Central memory CD8-positive, alpha-beta T cell (primary cell): ENCODE data around the gene KLF9.

Source experiments
- ATAC-seq: fragments of 150-1000 bp; cut with Tn5 transposase; replicated peaks from 2 replicates; pipeline ENCODE4 v1.10.0; 2022; ENCODE audit warnings: mild to moderate bottlenecking, moderate FRiP score, moderate number of reproducible peaks; ENCODE audit not compliant: poor library complexity, severe bottlenecking; ENCODE audit errors: extremely low read depth
- DNase-seq, 2 donors: peaks; one replicate each; pipeline ENCODE4 v3.0.0; 2021; ENCODE audit warnings: low spot score in 2 of 2
- H3K27ac Mint-ChIP-seq: one replicate; pipeline ENCODE4 v1.8.0; 2022; ENCODE audit warnings: low read depth, mild to moderate bottlenecking, moderate library complexity, mixed read lengths
- H3K27me3 Mint-ChIP-seq: one replicate; pipeline ENCODE4 v1.8.0; 2022; ENCODE audit warnings: mixed read lengths
- H3K36me3 Mint-ChIP-seq: one replicate; pipeline ENCODE4 v1.8.0; 2022; ENCODE audit warnings: mild to moderate bottlenecking, moderate library complexity, mixed read lengths; ENCODE audit not compliant: insufficient read depth
- H3K4me1 Mint-ChIP-seq: one replicate; pipeline ENCODE4 v1.8.0; 2022; ENCODE audit warnings: mixed read lengths
- H3K4me3 Mint-ChIP-seq: one replicate; pipeline ENCODE4 v1.8.0; 2022; ENCODE audit warnings: mild to moderate bottlenecking, moderate library complexity, mixed read lengths
- H3K9me3 Mint-ChIP-seq: one replicate; pipeline ENCODE4 v1.8.0; 2022; ENCODE audit warnings: mixed read lengths

KLF9 gene

GRCh38 chr9:70419556-70420440 is 5.3 kb upstream of the KLF9 start:
- Mint-ChIP-seq H3K4me1 (peaks cover 28% of the 10 kb centered on the region), H3K27me3 (no peaks in the 10 kb centered on the region), H3K9me3 (no peaks in the 10 kb centered on the region), H3K27ac (peak overlapping the region; percentile 99), H3K36me3 (peaks cover 18% of the 10 kb centered on the region), H3K4me3 (peak overlapping the region; percentile 91)
- peak; percentile 71 to 82 for DNase-seq
- peak; percentile 73 for ATAC-seq

- H3K4me3 Mint-ChIP-seq: peak overlapping the region; percentile 91
- no peaks in the 10 kb centered on the region for H3K9me3 Mint-ChIP-seq
- peaks cover 36% of the 10 kb centered on the region for H3K4me1 Mint-ChIP-seq
- peak overlapping the region; percentile 99 for H3K27ac Mint-ChIP-seq
- ATAC-seq: peak; percentile 45
- peaks cover 22% of the 10 kb centered on the region for H3K36me3 Mint-ChIP-seq
- H3K27me3 Mint-ChIP-seq: no peaks in the 10 kb centered on the region
- peak; percentile 63 to 72 for DNase-seq
Measured at GRCh38 chr9:70418822-70419555, 4.5 kb upstream of the KLF9 start.

- ATAC-seq (no peak), DNase-seq (no peak)
- Mint-ChIP-seq H3K4me1 (peaks cover 44% of the 10 kb centered on the region), H3K9me3 (no peaks in the 10 kb centered on the region), H3K36me3 (peaks cover 47% of the 10 kb centered on the region), H3K27ac (no peak overlapping the region), H3K4me3 (no peak overlapping the region), H3K27me3 (no peaks in the 10 kb centered on the region)
Measured at GRCh38 chr9:70415476-70415875, 1.0 kb upstream of the KLF9 start.

- DNase-seq: no peak
- peak overlapping the region; percentile 100 for H3K27ac Mint-ChIP-seq
- peaks cover 45% of the 10 kb centered on the region for H3K36me3 Mint-ChIP-seq
- no peak overlapping the region for H3K4me3 Mint-ChIP-seq
- no peak for ATAC-seq
- peaks cover 48% of the 10 kb centered on the region for H3K4me1 Mint-ChIP-seq
- H3K27me3 Mint-ChIP-seq: no peaks in the 10 kb centered on the region
- no peaks in the 10 kb centered on the region for H3K9me3 Mint-ChIP-seq
Measured at GRCh38 chr9:70415041-70415440, 584 bp upstream of the KLF9 start.

GRCh38 chr9:70413464-70413798 is 1.0 kb downstream of the KLF9 start:
- Mint-ChIP-seq H3K4me3 (peak overlapping the region; percentile 97), H3K36me3 (peaks cover 34% of the 10 kb centered on the region), H3K9me3 (no peaks in the 10 kb centered on the region), H3K27me3 (no peaks in the 10 kb centered on the region), H3K4me1 (peaks cover 48% of the 10 kb centered on the region), H3K27ac (peak overlapping the region; percentile 100)
- DNase-seq: no peak
- ATAC-seq: peak; percentile 39

GRCh38 chr9:70412832-70413463 is 1.5 kb downstream of the KLF9 start:
- peaks cover 52% of the 10 kb centered on the region for H3K4me1 Mint-ChIP-seq
- H3K36me3 Mint-ChIP-seq: peaks cover 33% of the 10 kb centered on the region
- H3K27me3 Mint-ChIP-seq: no peaks in the 10 kb centered on the region
- peak overlapping the region; percentile 97 for H3K4me3 Mint-ChIP-seq
- H3K9me3 Mint-ChIP-seq: no peaks in the 10 kb centered on the region
- H3K27ac Mint-ChIP-seq: peak overlapping the region; percentile 100
- ATAC-seq: no peak
- DNase-seq: peak in 1 of 2 donors; percentile 16

GRCh38 chr9:70411930-70412831 is 2.3 kb downstream of the KLF9 start:
- Mint-ChIP-seq H3K4me3 (peak overlapping the region; percentile 97), H3K36me3 (peaks cover 33% of the 10 kb centered on the region), H3K9me3 (no peaks in the 10 kb centered on the region), H3K4me1 (peaks cover 60% of the 10 kb centered on the region), H3K27me3 (no peaks in the 10 kb centered on the region), H3K27ac (peak overlapping the region; percentile 100)
- peak in 1 of 2 donors; percentile 47 for DNase-seq
- peak; percentile 4 for ATAC-seq

- Mint-ChIP-seq H3K4me3 (peak overlapping the region; percentile 97), H3K9me3 (no peaks in the 10 kb centered on the region), H3K4me1 (peaks cover 67% of the 10 kb centered on the region), H3K36me3 (peaks cover 33% of the 10 kb centered on the region), H3K27ac (peak overlapping the region; percentile 100), H3K27me3 (no peaks in the 10 kb centered on the region)
- DNase-seq: no peak
- no peak for ATAC-seq
Measured at GRCh38 chr9:70411121-70411929, 3.1 kb downstream of the KLF9 start.

GRCh38 chr9:70410368-70410767 is 4.1 kb downstream of the KLF9 start:
- no peaks in the 10 kb centered on the region for H3K27me3 Mint-ChIP-seq
- H3K4me3 Mint-ChIP-seq: peak overlapping the region; percentile 97
- peaks cover 33% of the 10 kb centered on the region for H3K36me3 Mint-ChIP-seq
- peak overlapping the region; percentile 100 for H3K27ac Mint-ChIP-seq
- no peak for ATAC-seq
- H3K9me3 Mint-ChIP-seq: no peaks in the 10 kb centered on the region
- DNase-seq: no peak
- H3K4me1 Mint-ChIP-seq: peaks cover 73% of the 10 kb centered on the region

- no peak for ATAC-seq
- no peaks in the 10 kb centered on the region for H3K9me3 Mint-ChIP-seq
- peaks cover 78% of the 10 kb centered on the region for H3K4me1 Mint-ChIP-seq
- H3K4me3 Mint-ChIP-seq: peak overlapping the region; percentile 97
- no peak for DNase-seq
- H3K27me3 Mint-ChIP-seq: no peaks in the 10 kb centered on the region
- H3K27ac Mint-ChIP-seq: peak overlapping the region; percentile 100
- peaks cover 33% of the 10 kb centered on the region for H3K36me3 Mint-ChIP-seq
Measured at GRCh38 chr9:70409800-70410199, 4.7 kb downstream of the KLF9 start.

- Mint-ChIP-seq H3K27me3 (no peaks in the 10 kb centered on the region), H3K36me3 (peaks cover 33% of the 10 kb centered on the region), H3K9me3 (no peaks in the 10 kb centered on the region), H3K27ac (no peak overlapping the region), H3K4me3 (no peak overlapping the region), H3K4me1 (peaks cover 75% of the 10 kb centered on the region)
- DNase-seq (no peak), ATAC-seq (no peak)
Measured at GRCh38 chr9:70409280-70409679, 5.2 kb downstream of the KLF9 start.
